Measurements from ENCODE around the gene RPL28. TPM values are rescaled to one million over a fixed set of nuclear protein-coding genes. Genes with fewer than 3 reads are reported as not detected.
"Not testable (repeated sequence)": the region's sequence is repeated elsewhere in the genome, so short reads cannot be mapped to it uniquely, and the experiment has no call there.

RPL28 gene
- total RNA-seq, 4 donors from 2014 or later: 466 to 875 (median 590) TPM

GRCh38 chr19:55406826-55407549, 21.3 kb downstream of the RPL28 start:
- no peak for TF ChIP-seq POLR2A (IDR thresholded peaks at IDR 0.05)
- no peak for TF ChIP-seq CTCF (IDR thresholded peaks at IDR 0.05)
- intact Hi-C loops (cut with DNase I; ENCODE audit: low total_unique reads): loop anchor here (5.0 kb wide), 1 partner anchor 235 kb away; the partner anchor contains the start of genes ZNF580 and ZNF581
- H3K4me3 ChIP-seq (ENCODE audit: low read depth, poor library complexity, severe bottlenecking): peak overlapping the region; percentile 74
- 17 to 27% methylated on average over 26 to 32 of the region's 35 CpGs for WGBS, 2 donors
- peak in 1 of 2 donors; percentile 88 for DNase-seq (ENCODE audit: low spot score in 2 of 2)

- WGBS, 2 donors: 0% methylated on average over 3 to 17 of the region's 36 CpGs
- TF ChIP-seq POLR2A (IDR thresholded peaks at IDR 0.05): peak in 1 of 2 donors; percentile 84
- peak within 1 kb of the TSS; percentile 74 for H3K4me3 ChIP-seq (ENCODE audit: low read depth, poor library complexity, severe bottlenecking)
- intact Hi-C loops (cut with DNase I; ENCODE audit: low total_unique reads): loop anchor here (5.0 kb wide), 1 partner anchor 235 kb away; the partner anchor contains the start of genes ZNF580 and ZNF581
- DNase-seq (ENCODE audit: low spot score in 2 of 2): not testable (repeated sequence)
Measured at GRCh38 chr19:55407550-55407799, 21.7 kb downstream of the RPL28 start, which contains the start of gene UBE2S. Gene UBE2S (minus strand): TSS chr19:55407788. CDS start chr19:55407589, 199 bp downstream.

- H3K4me3 ChIP-seq (ENCODE audit: low read depth, poor library complexity, severe bottlenecking): peak overlapping the region; percentile 74
- 1% methylated on average over 56 to 65 of the region's 72 CpGs for WGBS, 2 donors
- intact Hi-C loops (cut with DNase I; ENCODE audit: low total_unique reads): loop anchor here (5.0 kb wide), 1 partner anchor 234 kb away; the partner anchor contains the start of genes ZNF580 and ZNF581
- no peak for TF ChIP-seq POLR2A (IDR thresholded peaks at IDR 0.05)
- TF ChIP-seq CTCF (IDR thresholded peaks at IDR 0.05): no peak
- peak; percentile 99 to 100 for DNase-seq (ENCODE audit: low spot score in 2 of 2)
Measured at GRCh38 chr19:55407800-55408532, 22.2 kb downstream of the RPL28 start.

GRCh38 chr19:55408533-55408872, 22.8 kb downstream of the RPL28 start:
- peak overlapping the region; percentile 10 for H3K4me3 ChIP-seq (ENCODE audit: low read depth, poor library complexity, severe bottlenecking)
- intact Hi-C loops (cut with DNase I; ENCODE audit: low total_unique reads): loop anchor here (5.0 kb wide), 1 partner anchor 234 kb away; the partner anchor contains the start of genes ZNF580 and ZNF581
- no peak for TF ChIP-seq POLR2A (IDR thresholded peaks at IDR 0.05)
- no peak for TF ChIP-seq CTCF (IDR thresholded peaks at IDR 0.05)
- DNase-seq (ENCODE audit: low spot score in 2 of 2): no peak
- WGBS, 2 donors: 59 to 64% methylated on average over 9 of the region's 9 CpGs

GRCh38 chr19:55409179-55409578, 23.4 kb downstream of the RPL28 start:
- DNase-seq (ENCODE audit: low spot score in 2 of 2); H3K4me3 ChIP-seq (ENCODE audit: low read depth, poor library complexity, severe bottlenecking): not testable (repeated sequence)
- intact Hi-C loops (cut with DNase I; ENCODE audit: low total_unique reads): loop anchor here (5.0 kb wide), 1 partner anchor 233 kb away; the partner anchor contains the start of genes ZNF580 and ZNF581
- 89 to 91% methylated on average over 8 of the region's 8 CpGs for WGBS, 2 donors

GRCh38 chr19:55410168-55410567, 24.4 kb downstream of the RPL28 start:
- WGBS, 2 donors: 96 to 98% methylated on average over 2 of the region's 2 CpGs
- DNase-seq (ENCODE audit: low spot score in 2 of 2): no peak
- no peak overlapping the region for H3K4me3 ChIP-seq (ENCODE audit: low read depth, poor library complexity, severe bottlenecking)
- no peak for TF ChIP-seq POLR2A (IDR thresholded peaks at IDR 0.05)
- TF ChIP-seq CTCF (IDR thresholded peaks at IDR 0.05): no peak
- intact Hi-C loops (cut with DNase I; ENCODE audit: low total_unique reads): no loop called here
